AG20443 (cell line): ENCODE measurements around the gene GGT6.

ENCODE experiments used
- DNase-seq: peaks from one replicate; pipeline ENCODE4 v3.0.0; 2012; ENCODE audit warnings: low spot score, mixed read lengths

Gene GGT6

GRCh38 chr17:4520060-4520893 is 40.1 kb downstream of the GGT6 start:
- no peak for DNase-seq

- DNase-seq, result no peak
Measured at GRCh38 chr17:4519361-4519788, 41.0 kb downstream of the GGT6 start.

- DNase-seq, result no peak
Measured at GRCh38 chr17:4518901-4519300, 41.5 kb downstream of the GGT6 start.

- no peak for DNase-seq
Measured at GRCh38 chr17:4516735-4517134, 43.6 kb downstream of the GGT6 start.

- DNase-seq, result no peak
Measured at GRCh38 chr17:4515501-4515900, 44.9 kb downstream of the GGT6 start.

GRCh38 chr17:4514779-4515178 is 45.6 kb downstream of the GGT6 start:
- DNase-seq, result no peak

- DNase-seq, result no peak
Measured at GRCh38 chr17:4514206-4514605, 46.2 kb downstream of the GGT6 start.

GRCh38 chr17:4513113-4514032 is 47.0 kb downstream of the GGT6 start:
- DNase-seq, result no peak

- DNase-seq, result no peak
Measured at GRCh38 chr17:4512156-4513112, 47.9 kb downstream of the GGT6 start.

GRCh38 chr17:4511199-4511932 is 49.0 kb downstream of the GGT6 start:
- no peak for DNase-seq

- DNase-seq, result no peak
Measured at GRCh38 chr17:4510618-4510941, 49.8 kb downstream of the GGT6 start.

GRCh38 chr17:4509923-4510617 is 50.3 kb downstream of the GGT6 start:
- DNase-seq, result no peak

GRCh38 chr17:4509401-4509800 is 51.0 kb downstream of the GGT6 start:
- DNase-seq, result no peak

GRCh38 chr17:4508207-4508606 is 52.2 kb downstream of the GGT6 start:
- no peak for DNase-seq

- no peak for DNase-seq
Measured at GRCh38 chr17:4507361-4508111, 52.8 kb downstream of the GGT6 start.
